HG03520 (cell line): Measurements from ENCODE around the gene VMAC.

Experiments
- ATAC-seq: cut with Tn5 transposase; IDR thresholded peaks from one replicate; pipeline ENCODE4 v1.9.1; 2021; ENCODE audit warnings: mild to moderate bottlenecking, moderate library complexity; ENCODE audit not compliant: unreplicated experiment

The VMAC gene

DNA sequence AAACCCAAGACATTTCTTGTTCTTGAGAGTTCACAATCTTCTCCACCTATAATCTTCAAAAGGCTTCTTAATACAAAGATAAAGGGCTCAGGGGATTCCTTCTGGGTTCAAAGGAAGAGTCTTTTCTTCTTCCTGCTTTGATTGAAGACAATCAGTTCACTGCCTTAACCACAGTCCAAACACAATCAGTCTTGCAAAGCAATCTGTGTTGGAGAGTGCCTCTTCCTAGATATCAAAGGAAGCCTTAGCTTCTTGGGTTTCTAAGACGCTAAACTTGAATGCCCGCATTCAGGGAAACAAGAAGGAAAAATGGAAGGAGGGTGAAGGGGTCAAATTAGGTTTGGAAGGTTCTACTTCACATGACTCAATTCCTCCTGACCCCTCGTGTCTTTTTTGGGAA lies 46.1 kb downstream of the VMAC start:
- ATAC-seq = no peak

DNA sequence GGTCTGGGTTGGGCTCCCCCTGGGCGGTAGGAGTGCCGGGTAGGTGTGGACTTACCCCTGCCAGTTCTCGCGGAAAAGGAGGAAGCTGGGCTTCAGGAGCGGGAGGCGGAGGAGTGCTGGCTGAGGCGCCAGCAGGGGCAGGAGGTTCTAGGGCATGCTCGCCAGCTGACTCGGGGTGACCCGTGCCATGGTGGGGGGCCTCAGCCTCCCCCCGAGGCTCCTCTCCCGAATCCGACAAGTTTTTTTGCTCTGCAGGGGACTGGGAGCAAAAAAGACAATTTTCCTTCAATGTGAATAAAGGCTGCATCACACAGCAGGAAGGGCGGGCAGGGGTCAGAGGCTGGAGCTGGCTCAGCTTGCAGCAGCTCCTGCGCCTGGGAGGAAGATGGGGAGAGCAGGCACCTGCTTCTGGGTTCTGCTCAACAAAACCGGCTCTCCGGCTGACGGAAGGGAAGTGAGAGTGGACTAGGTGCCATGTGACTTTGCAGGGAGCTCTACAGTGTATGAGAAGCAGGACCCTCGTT lies 46.7 kb downstream of the VMAC start:
- ATAC-seq = no peak

DNA sequence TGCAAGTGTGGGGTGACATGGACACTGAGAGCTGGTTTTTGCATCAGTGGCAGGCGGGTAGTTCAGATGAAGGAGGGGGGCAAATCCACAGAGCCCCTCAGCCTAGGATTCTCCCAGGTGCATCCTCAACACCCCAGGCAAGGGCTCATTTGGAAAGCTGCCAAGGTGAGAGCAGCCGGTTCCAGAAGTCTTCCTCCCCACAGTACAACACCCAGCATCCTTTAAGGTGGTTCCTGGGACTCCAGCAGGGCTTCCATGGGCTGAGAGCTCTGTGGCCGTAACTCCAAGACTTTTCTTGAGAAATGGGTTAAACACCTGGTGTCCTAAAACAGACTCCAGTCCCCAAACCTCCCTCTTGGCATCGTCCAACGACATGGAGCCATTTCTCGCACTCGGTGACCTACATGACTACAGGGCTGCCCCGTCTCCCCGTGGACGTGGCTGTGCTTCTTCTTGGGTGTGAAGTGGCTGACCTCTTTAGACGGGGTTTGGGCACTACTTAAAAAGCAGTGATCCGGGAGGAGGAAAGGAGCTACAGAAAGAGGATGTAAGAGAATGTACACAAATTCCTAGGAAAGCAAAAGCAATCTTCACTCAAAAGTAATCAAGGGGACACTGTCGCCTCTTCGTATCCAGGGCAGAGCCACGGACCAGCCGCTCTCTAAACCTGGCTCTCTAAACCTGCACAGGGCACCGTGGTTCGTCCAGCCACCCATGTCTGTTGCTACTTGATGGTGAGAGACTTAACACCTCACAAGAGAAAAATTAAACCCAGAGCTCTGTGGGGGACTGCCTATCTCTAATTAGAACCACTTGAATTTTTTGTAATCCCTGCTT lies 47.7 kb downstream of the VMAC start:
- no peak for ATAC-seq

DNA sequence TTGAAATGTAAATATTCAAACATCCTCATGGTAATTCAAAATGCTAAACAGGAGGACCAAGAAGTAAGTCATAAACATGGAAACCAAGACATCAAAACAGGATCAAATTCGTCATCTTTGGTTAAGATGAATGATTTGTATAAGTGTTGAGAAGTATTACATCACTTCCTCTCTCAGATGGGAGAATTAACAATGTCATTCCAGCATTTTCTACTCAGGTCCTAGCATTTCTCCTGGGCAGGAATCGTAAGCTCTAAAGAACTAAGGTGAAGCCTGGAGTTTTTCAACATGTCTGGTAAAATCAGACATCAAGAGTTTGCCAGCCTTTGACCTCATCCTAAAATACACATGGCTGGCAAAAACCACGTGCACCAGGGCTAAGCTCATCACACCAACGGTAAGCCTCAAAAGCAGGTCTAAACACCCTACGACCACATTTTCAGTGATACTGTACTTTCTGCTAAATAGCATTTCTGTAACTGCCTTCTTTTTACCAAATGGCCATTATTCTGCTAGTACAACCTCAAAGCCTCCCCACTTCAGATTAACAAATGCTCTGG lies 48.4 kb downstream of the VMAC start:
- ATAC-seq = no peak

DNA sequence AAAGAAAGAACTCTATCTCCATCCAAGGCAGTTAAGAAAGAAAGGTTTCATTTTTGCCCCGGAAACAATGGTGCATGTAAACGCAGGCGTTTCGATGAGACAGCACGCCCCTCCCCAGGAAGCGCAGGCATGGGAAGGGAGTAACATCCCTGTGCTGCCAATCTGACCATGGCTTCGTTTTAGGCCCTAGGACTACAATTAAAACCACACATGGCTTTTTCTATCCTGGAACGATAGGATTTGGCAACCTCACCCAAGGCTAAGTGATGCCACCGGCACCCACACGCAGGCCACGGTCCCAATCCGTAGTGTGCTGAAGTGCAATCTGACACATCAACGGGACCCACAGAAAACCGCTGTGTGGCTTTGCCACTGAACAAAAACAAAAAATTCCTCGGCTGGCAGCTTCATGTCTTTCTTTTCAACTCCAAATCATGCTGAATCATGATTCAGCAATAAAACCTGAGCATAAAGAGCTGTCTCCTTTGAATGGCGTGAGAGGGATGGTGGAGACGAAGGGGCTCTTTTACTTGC lies 49.1 kb downstream of the VMAC start:
- ATAC-seq = no peak

DNA sequence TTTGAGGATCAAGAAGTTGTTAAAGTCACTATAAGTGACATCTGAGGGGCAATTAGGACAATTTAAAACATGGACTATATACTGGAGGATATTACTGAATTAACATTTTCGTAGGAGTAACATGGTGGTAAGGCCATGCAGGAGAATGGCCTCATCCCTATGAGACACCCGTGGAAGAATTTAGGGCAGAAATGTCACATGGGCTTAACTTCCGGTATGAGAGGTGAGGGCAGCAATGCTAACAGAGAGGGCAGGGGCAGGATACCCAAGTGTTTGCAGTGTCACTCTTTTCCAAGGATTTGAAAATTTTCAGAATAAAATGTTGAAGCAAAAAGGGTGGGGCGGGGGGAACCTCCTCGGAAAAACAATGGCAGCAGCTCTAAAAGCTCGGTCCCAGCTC lies 49.6 kb downstream of the VMAC start:
- ATAC-seq = no peak

DNA sequence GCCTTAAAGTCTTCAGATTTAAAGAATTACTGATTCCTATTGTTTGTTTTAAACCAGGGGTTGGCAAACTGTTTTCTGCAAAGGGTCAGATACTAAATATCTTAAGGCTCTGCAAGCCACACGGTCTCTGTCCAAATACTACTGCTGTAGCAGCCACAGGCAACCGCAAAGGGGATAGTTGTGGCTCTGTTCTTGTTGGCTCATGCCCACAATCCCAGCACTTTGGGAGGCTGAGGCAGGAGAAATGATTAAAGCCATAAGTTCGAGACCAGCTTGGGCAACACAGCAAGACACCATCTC lies 50.9 kb downstream of the VMAC start:
- ATAC-seq = no peak

DNA sequence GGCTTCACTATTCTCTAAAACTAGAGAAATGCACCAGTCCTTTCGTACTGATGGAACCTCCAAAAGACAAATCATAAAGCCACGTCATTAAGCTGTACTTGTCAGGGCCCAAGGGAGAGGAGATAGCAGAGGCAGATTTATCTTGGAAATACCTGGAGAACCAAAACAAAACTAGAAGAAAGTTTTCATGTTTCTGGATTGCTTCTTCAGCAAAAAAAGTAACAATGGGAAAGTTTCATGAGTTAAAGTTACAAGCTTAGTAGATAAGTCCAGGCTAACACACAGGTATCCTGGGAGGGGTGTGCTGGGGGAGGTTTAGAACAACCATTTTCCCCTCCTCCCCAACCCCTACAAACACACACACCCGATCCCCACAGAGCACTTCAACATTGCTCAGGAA lies 51.7 kb downstream of the VMAC start:
- no peak for ATAC-seq

DNA sequence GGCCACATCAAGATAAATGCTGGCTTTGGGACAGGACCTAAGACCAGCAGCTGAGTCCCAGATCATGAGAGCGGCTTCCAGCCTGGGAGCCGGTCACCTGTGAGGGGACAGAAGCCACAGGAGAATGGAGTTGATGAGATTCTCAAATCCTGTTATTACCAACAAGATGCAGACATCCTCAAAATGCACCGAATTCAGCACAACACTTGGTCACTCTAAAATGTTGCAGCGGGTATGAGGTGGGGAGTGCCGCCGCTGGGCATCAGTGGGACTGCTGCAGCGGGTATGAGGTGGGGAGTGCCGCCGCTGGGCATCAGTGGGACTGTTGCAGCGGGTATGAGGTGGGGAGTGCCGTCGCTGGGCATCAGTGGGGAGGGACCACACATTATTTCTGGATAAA lies 52.1 kb downstream of the VMAC start:
- no peak for ATAC-seq

DNA sequence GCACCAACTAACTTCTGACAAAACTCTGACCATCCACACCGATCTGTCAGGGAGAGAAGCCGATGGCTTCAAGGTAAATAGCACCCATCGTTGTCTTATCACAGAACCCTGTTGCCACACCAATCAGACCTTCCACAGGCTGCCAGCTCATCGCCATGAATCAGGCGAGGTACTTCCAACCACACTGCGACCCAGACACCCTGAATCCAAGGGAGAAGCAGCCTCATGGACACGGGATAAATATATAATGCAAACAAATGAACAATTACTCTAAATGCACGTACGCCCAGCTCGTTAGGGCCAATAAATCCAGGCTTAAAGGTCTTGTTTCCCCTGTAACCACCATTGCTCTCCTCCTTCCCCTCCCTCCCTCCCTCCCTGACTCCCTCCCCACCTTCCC lies 52.5 kb downstream of the VMAC start:
- no peak for ATAC-seq

DNA sequence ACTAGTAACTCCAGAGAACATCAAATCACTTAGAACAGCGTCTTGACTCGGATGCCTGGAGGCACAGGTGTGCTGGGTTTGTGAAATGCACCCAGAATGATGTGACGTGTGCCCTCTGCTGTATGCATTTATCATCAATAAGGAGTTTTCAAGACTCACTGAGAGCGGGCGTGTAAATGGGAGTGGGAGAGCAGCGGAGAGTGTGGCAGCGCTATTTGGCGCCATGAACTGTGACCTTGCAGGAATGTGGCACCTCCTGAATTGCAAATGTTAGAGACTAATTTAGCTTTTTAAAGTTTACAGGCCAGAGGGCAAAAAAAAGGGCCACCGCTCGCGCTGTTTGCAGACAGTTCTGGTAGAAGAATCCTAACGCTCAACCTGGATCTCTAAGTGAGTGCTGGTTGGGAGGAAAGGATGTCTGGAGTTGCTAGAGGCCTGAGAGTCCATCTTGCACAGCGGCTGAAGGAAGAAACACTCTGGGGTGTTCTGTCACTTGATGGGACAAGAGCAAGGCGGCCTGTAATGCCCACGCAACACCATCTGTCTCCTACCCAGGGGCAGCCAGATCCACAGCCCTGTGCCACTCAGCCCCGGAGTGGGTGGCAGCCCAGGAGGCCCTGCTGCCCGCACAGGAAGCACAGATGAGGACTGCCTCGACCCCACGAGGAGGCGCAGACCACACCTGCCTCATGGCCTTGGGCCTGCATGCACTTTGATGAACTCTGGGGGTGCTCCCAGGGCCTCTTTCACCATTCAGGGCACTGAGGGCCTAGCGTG lies 53.6 kb downstream of the VMAC start:
- no peak for ATAC-seq

DNA sequence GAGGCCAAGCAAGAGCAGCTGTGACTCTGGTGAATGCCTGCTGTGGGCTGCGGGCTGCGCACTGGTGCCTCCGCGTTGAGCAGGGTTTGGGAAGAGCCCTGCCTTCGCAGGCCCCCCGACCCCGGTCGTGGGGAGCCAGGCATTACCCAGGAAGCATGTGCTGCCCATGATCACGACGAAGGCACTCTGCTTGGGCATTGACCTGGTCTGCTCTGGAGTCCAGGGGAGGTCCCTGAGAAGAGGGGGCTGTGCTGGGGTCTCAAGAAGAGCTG lies 54.1 kb downstream of the VMAC start:
- no peak for ATAC-seq

DNA sequence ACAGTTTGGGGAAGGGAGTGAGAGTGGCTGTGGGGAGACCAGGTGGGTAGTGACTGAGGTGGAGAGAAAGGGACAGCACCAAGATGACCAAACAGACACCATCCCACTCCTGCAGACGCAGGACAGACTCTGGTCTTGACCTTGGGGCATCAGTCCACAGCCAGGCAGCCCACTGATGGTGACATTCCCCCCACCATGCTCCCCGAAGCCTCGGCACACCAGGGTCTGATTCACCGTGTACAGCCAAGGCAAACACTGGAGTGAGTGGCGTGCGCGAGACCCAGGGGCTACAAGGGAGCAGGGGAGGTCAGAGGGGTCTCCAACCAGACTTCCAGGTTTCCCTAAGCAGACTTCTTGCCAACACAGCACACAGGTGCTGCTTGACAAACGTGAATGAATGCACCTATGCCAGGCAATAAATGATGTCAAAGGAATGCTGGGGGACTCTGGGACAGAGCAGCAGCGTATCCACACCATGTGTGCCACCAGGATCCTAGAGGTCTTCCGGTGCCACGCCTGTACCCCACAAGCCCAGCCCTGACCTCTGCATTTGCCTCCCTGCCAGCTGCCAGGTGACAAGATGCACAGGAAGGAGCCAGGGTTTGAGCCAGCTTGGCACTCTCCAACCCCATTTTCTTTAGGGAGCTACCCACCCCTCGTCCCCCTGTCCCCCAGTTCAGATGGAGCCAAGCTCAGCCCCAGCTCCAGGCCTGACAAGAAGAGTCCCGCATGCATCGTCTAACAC lies 54.8 kb downstream of the VMAC start:
- no peak for ATAC-seq
